HG03558 (cell line): ENCODE results near the gene CYB5R2.

Experiments
- ATAC-seq: cut with Tn5 transposase; IDR thresholded peaks from one replicate; pipeline ENCODE4 v1.9.1; 2021; ENCODE audit warnings: moderate number of reproducible peaks; ENCODE audit not compliant: unreplicated experiment; ENCODE audit errors: extremely low read depth

The CYB5R2 gene

GRCh38 chr11:7672960-7673723, at the start of gene CYB5R2:
Gene CYB5R2, minus strand, starts transcription at chr11:7673500. Its CDS starts 675 bp downstream, at chr11:7672825.
- no peak for ATAC-seq

- ATAC-seq, result no peak
These were observed 41.5 kb upstream of the CYB5R2 start for GRCh38 chr11:7714786-7715185.

- ATAC-seq, result no peak
These were observed 33.1 kb upstream of the CYB5R2 start, which contains the start of gene OVCH2 for GRCh38 chr11:7706377-7706776. Gene OVCH2, minus strand, starts transcription at chr11:7706477. Its CDS starts 83 bp downstream, at chr11:7706394.

GRCh38 chr11:7703740-7704139, 30.4 kb upstream of the CYB5R2 start:
- ATAC-seq, result no peak

- ATAC-seq, result no peak
These were observed 23.1 kb upstream of the CYB5R2 start for GRCh38 chr11:7696424-7696823.

GRCh38 chr11:7694235-7694634, 20.9 kb upstream of the CYB5R2 start:
- ATAC-seq, result no peak

GRCh38 chr11:7692426-7692825, 19.1 kb upstream of the CYB5R2 start:
- ATAC-seq, result no peak

- ATAC-seq, result no peak
These were observed 18.6 kb upstream of the CYB5R2 start for GRCh38 chr11:7691759-7692350.

- ATAC-seq, result no peak
These were observed 17.3 kb upstream of the CYB5R2 start for GRCh38 chr11:7690648-7691047.

- no peak for ATAC-seq
These were observed 15.9 kb upstream of the CYB5R2 start for GRCh38 chr11:7689239-7689638.

- ATAC-seq, result no peak
These were observed 15.0 kb upstream of the CYB5R2 start for GRCh38 chr11:7688238-7688826.

GRCh38 chr11:7687386-7687785, 14.1 kb upstream of the CYB5R2 start:
- no peak for ATAC-seq

GRCh38 chr11:7686761-7687160, 13.5 kb upstream of the CYB5R2 start:
- ATAC-seq, result no peak

- no peak for ATAC-seq
These were observed 10.3 kb upstream of the CYB5R2 start for GRCh38 chr11:7683571-7683970.

GRCh38 chr11:7677796-7678201, 4.5 kb upstream of the CYB5R2 start:
- no peak for ATAC-seq

- no peak for ATAC-seq
These were observed 3.8 kb upstream of the CYB5R2 start for GRCh38 chr11:7677071-7677470.

- no peak for ATAC-seq
These were observed 2.3 kb upstream of the CYB5R2 start for GRCh38 chr11:7675631-7676030.

- ATAC-seq, result no peak
These were observed 579 bp upstream of the CYB5R2 start for GRCh38 chr11:7673724-7674434.

GRCh38 chr11:7672276-7672959, 882 bp downstream of the CYB5R2 start:
- no peak for ATAC-seq
